HEK293T (cell line): ENCODE results near the gene C6orf58.

Experiments used
- CTCF ChIA-PET: fragments of 350-600 bp; formaldehyde crosslinking; extraction: SDS; loops from one replicate; lab custom pipeline; 2021; ENCODE audit warnings: antibody characterized with exemption, inconsistent platforms; lab: Yijun Ruan, JAX
- POLR2A ChIA-PET: fragments of 350-600 bp; formaldehyde crosslinking; extraction: SDS; loops from one replicate; lab custom pipeline; 2020; ENCODE audit warnings: antibody characterized with exemption, inconsistent platforms; lab: Yijun Ruan, JAX
- DNase-seq: peaks from one replicate; pipeline ENCODE4 v3.0.0; 2012; ENCODE audit warnings: mixed read lengths; ENCODE audit errors: extremely low spot score
- ARNT ChIP-seq: fragments of 450-650 bp; IDR thresholded peaks from 2 replicates; pipeline ENCODE4 v1.6.1; 2017; ENCODE audit warnings: mild to moderate bottlenecking
- BHLHE40 ChIP-seq: fragments of 450-650 bp; IDR thresholded peaks from 2 replicates; pipeline ENCODE4 v1.6.1; 2016; ENCODE audit warnings: mild to moderate bottlenecking, moderate library complexity, borderline replicate concordance
- CTBP1 ChIP-seq: fragments of 450-650 bp; IDR thresholded peaks from 2 replicates; pipeline ENCODE4 v1.6.1; 2016; ENCODE audit warnings: borderline replicate concordance
- ELF4 ChIP-seq: fragments of 450-650 bp; IDR thresholded peaks from 2 replicates; pipeline ENCODE4 v1.6.1; 2017; ENCODE audit warnings: antibody characterized with exemption
- FOXA1 ChIP-seq: fragments of 450-650 bp; IDR thresholded peaks from 2 replicates; pipeline ENCODE4 v1.6.1; 2016; ENCODE audit warnings: mild to moderate bottlenecking
- FOXK2 ChIP-seq: fragments of 450-650 bp; IDR thresholded peaks from 2 replicates; pipeline ENCODE4 v1.6.1; 2016; ENCODE audit warnings: mild to moderate bottlenecking
- FOXM1 ChIP-seq: fragments of 450-650 bp; IDR thresholded peaks from 2 replicates; pipeline ENCODE4 v1.6.1; 2017; ENCODE audit warnings: mild to moderate bottlenecking, borderline replicate concordance
- HDGF ChIP-seq: fragments of 450-650 bp; IDR thresholded peaks from 2 replicates; pipeline ENCODE4 v1.6.1; 2017; ENCODE audit warnings: antibody characterized with exemption, borderline replicate concordance
- L3MBTL2 ChIP-seq: fragments of 450-650 bp; conservative IDR thresholded peaks from 2 replicates; pipeline ENCODE4 v1.6.1; 2016; ENCODE audit warnings: mild to moderate bottlenecking
- LEF1 ChIP-seq: fragments of 450-650 bp; IDR thresholded peaks from 2 replicates; pipeline ENCODE4 v1.6.1; 2017; ENCODE audit warnings: mild to moderate bottlenecking, borderline replicate concordance
- NFRKB ChIP-seq: fragments of 450-650 bp; IDR thresholded peaks from 2 replicates; pipeline ENCODE4 v1.6.1; 2016; ENCODE audit warnings: mild to moderate bottlenecking, moderate library complexity
- PKNOX1 ChIP-seq: fragments of 450-650 bp; IDR thresholded peaks from 2 replicates; pipeline ENCODE4 v1.6.1; 2016
- SP1 ChIP-seq: fragments of 450-650 bp; IDR thresholded peaks from 2 replicates; pipeline ENCODE4 v1.6.1; 2017
- SUZ12 ChIP-seq: fragments of 450-650 bp; IDR thresholded peaks from 2 replicates; pipeline ENCODE4 v1.6.1; 2016; ENCODE audit warnings: mild to moderate bottlenecking
- TARDBP ChIP-seq: fragments of 450-650 bp; IDR thresholded peaks from 2 replicates; pipeline ENCODE4 v1.6.1; 2016
- ZNF384 ChIP-seq: fragments of 450-650 bp; IDR thresholded peaks from 2 replicates; pipeline ENCODE4 v1.6.1; 2016

The C6orf58 gene

GRCh38 chr6:127567476-127567875 lies 9.5 kb upstream of the C6orf58 start:
- CTCF ChIA-PET = no interaction called here
- TF ChIP-seq HDGF (no peak), L3MBTL2 (no peak), FOXK2 (no peak), BHLHE40 (no peak), ZNF384 (no peak), PKNOX1 (no peak), CTBP1 (no peak), TARDBP (no peak), ARNT (no peak), FOXM1 (no peak), SUZ12 (no peak), SP1 (no peak), LEF1 (no peak), ELF4 (no peak), FOXA1 (no peak)
- POLR2A ChIA-PET = interaction anchor here (0.6 kb wide), 1 partner anchor 1888 kb away, joined by 3 read pairs; no protein-coding TSS in a partner anchor
- no peak for DNase-seq

- DNase-seq = no peak
- ChIA-PET POLR2A (no interaction called here), CTCF (no interaction called here)
- TF ChIP-seq L3MBTL2 (no peak), PKNOX1 (no peak)
Observed at GRCh38 chr6:127570739-127571389, 6.1 kb upstream of the C6orf58 start.

DNA sequence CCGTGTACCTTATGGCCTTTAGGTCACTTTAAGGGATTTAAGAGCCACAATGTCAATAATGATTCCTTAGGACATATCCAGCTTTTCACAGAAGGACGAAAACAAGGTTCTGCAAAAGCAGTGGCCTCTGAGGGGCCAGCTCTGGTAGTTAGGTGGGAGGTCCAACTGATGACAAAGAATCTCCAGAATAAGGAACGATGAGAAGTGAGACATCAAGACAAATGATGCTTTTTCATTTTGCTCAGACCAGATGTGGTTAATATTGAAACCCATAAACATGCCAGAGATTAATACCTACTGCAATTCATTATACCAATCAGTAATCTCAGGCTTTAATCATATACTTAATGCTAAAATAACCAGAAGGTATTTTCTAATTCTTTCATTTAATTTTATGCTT lies 1.9 kb downstream of the C6orf58 start:
- no peak for DNase-seq
- TF ChIP-seq FOXK2 = no peak
- CTCF ChIA-PET = no interaction called here

DNA sequence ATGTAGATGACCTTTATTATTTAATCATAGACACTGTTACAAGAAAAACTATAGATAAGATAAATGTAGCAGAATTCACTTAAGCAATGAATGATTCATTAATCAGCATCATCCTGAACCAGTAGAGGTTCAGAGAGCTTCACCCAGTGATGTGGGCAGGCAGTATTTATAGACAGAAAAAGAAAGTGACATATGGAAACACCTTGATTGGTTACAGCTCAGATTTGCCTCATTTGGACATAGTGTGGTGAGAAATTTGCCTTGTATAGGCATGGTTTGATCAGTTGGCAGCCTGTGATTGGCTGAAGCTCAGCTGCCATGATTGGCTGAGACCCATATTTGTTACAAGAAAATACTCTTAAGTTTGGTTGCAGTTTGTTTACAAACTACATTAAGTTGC lies 4.6 kb downstream of the C6orf58 start:
- POLR2A ChIA-PET = no interaction called here
- no peak for DNase-seq
- TF ChIP-seq SUZ12 = no peak
- TF ChIP-seq LEF1 = no peak
- TF ChIP-seq FOXM1 = no peak
- no peak for TF ChIP-seq BHLHE40
- no peak for TF ChIP-seq PKNOX1
- TF ChIP-seq ELF4 = no peak
- TF ChIP-seq L3MBTL2 = no peak
- no peak for TF ChIP-seq TARDBP
- TF ChIP-seq CTBP1 = no peak
- TF ChIP-seq FOXA1 = no peak
- no peak for TF ChIP-seq ZNF384
- TF ChIP-seq ARNT = no peak
- CTCF ChIA-PET = no interaction called here

More for the DNA sequence above, 1.9 kb downstream of the C6orf58 start:
- POLR2A ChIA-PET = no interaction called here

GRCh38 chr6:127582777-127583462 lies 5.9 kb downstream of the C6orf58 start:
- POLR2A ChIA-PET = no interaction called here
- TF ChIP-seq LEF1 (no peak), FOXM1 (no peak), SUZ12 (no peak), FOXK2 (no peak), BHLHE40 (no peak), TARDBP (no peak), SP1 (no peak), L3MBTL2 (no peak), HDGF (no peak), ZNF384 (no peak), FOXA1 (no peak), ELF4 (no peak), NFRKB (no peak), CTBP1 (no peak), ARNT (no peak), PKNOX1 (no peak)
- CTCF ChIA-PET = no interaction called here
- no peak for DNase-seq

DNA sequence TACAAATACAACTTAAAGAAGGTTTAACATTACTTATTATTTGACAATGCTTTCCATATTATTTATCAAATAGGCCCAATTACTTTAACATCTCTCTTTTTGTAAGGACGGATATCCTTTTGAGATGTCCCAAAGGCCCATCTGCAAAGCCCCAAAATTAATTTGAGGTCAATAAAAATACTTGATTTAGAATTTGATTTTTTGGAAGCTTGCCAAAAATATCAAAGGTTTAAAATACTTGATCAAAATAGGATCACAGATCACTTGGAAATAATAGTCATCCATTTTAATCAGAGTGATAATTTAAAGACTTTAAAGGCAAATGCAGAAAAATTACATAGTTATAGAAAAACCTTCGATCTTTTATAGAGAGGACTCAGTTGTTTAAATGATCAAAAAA lies 8.1 kb downstream of the C6orf58 start:
- no peak for DNase-seq
- ChIA-PET CTCF (no interaction called here), POLR2A (no interaction called here)
- TF ChIP-seq LEF1 (no peak), SP1 (no peak), HDGF (no peak), SUZ12 (no peak), FOXK2 (no peak), FOXM1 (no peak), ZNF384 (no peak), BHLHE40 (no peak)
